ENCODE data around the gene OLR1. TPM values are rescaled to one million over a fixed set of nuclear protein-coding genes. Genes with fewer than 3 reads are reported as not detected.
A peak's percentile ranks its signal among the peaks of the same experiment; 100 is the strongest.

Gene OLR1
- total RNA-seq, 4 donors from 2014 or later, result 0.40 to 1.2 (median 0.58) TPM; not detected in 1

- Histone ChIP-seq H3K4me1 (peaks cover 3 to 24% (median 21%) of the 10 kb centered on the region in 4 donors), H3K27me3 (no peaks in the 10 kb centered on the region), H3K4me3 (no peak overlapping the region), H3K27ac (replicated peaks in 1 of 4) (no peak overlapping the region), H3K36me3 (no peaks in the 10 kb centered on the region), H3K9me3 (no peaks in the 10 kb centered on the region)
- peak in 1 of 3 experiments; percentile 3 for TF ChIP-seq CTCF (IDR thresholded peaks at IDR 0.05)
- no peak for TF ChIP-seq EP300 (IDR thresholded peaks at IDR 0.05)
- intact Hi-C loops (cut with DNase I), result loop anchor here (10.0 kb wide), 1 partner anchor 56 kb away; the partner anchor contains the start of gene GABARAPL1
- WGBS, result 75% methylated on average over 2 of the region's 2 CpGs
- DNase-seq (ENCODE audit: extremely low spot score), result no peak
Measured at GRCh38 chr12:10158406-10158805, 13.5 kb downstream of the OLR1 start.

- intact Hi-C loops (cut with DNase I), result loop anchor here (10.0 kb wide), 1 partner anchor 59 kb away; the partner anchor contains the start of gene GABARAPL1
- WGBS, result 78% methylated on average over 3 of the region's 3 CpGs
- Histone ChIP-seq H3K27ac (replicated peaks in 1 of 4) (no peak overlapping the region), H3K4me3 (no peak overlapping the region), H3K4me1 (peaks cover 8 to 28% (median 25%) of the 10 kb centered on the region in 4 donors), H3K9me3 (no peaks in the 10 kb centered on the region), H3K27me3 (no peaks in the 10 kb centered on the region), H3K36me3 (no peaks in the 10 kb centered on the region)
- DNase-seq (ENCODE audit: extremely low spot score), result no peak
- no peak for TF ChIP-seq CTCF (IDR thresholded peaks at IDR 0.05)
- TF ChIP-seq POLR2AphosphoS5 (IDR thresholded peaks at IDR 0.05), result no peak
- TF ChIP-seq POLR2A (IDR thresholded peaks at IDR 0.05; ENCODE audit: low read depth), result no peak
Measured at GRCh38 chr12:10155966-10156365, 16.0 kb downstream of the OLR1 start.

GRCh38 chr12:10154145-10154496, 17.8 kb downstream of the OLR1 start:
- Histone ChIP-seq H3K36me3 (no peaks in the 10 kb centered on the region), H3K4me3 (peak overlapping the region; percentile 55 to 65 (median 59)), H3K27me3 (no peaks in the 10 kb centered on the region), H3K9me3 (no peaks in the 10 kb centered on the region), H3K27ac (replicated peaks in 1 of 4) (peak overlapping the region; percentile 75 to 85 (median 81)), H3K4me1 (peaks cover 8 to 14% (median 13%) of the 10 kb centered on the region in 4 donors)
- intact Hi-C loops (cut with DNase I), result loop anchor here (10.0 kb wide), 1 partner anchor 61 kb away; the partner anchor contains the start of gene GABARAPL1
- DNase-seq (ENCODE audit: extremely low spot score), result no peak
- WGBS, result 68% methylated on average over 6 of the region's 6 CpGs
- TF ChIP-seq POLR2A (IDR thresholded peaks at IDR 0.05; ENCODE audit: low read depth), result no peak

GRCh38 chr12:10153271-10154144, 18.4 kb downstream of the OLR1 start:
- intact Hi-C loops (cut with DNase I), result loop anchor here (2.0 to 10.0 kb wide), 2 partner anchors 37 to 61 kb away; partner anchors contain the start of gene GABARAPL1
- TF ChIP-seq EP300 (IDR thresholded peaks at IDR 0.05), result no peak
- no peak for TF ChIP-seq POLR2A (IDR thresholded peaks at IDR 0.05; ENCODE audit: low read depth)
- TF ChIP-seq CTCF (IDR thresholded peaks at IDR 0.05), result peak; percentile 81 to 84 (median 84)
- TF ChIP-seq POLR2AphosphoS5 (IDR thresholded peaks at IDR 0.05), result peak; percentile 60 to 63
- peak overlapping the region; percentile 75 to 85 (median 81) for H3K27ac ChIP-seq (replicated peaks in 1 of 4)
- H3K27me3 ChIP-seq, result no peaks in the 10 kb centered on the region
- H3K9me3 ChIP-seq, result no peaks in the 10 kb centered on the region
- H3K4me3 ChIP-seq, result peak overlapping the region; percentile 55 to 65 (median 59)
- WGBS, result 8% methylated on average over 23 of the region's 46 CpGs
- peak; percentile 92 for DNase-seq (ENCODE audit: extremely low spot score)
- peaks cover 8 to 14% (median 13%) of the 10 kb centered on the region in 4 donors for H3K4me1 ChIP-seq
- H3K36me3 ChIP-seq, result no peaks in the 10 kb centered on the region

GRCh38 chr12:10151621-10152020, 20.3 kb downstream of the OLR1 start:
- no peak overlapping the region for H3K4me3 ChIP-seq
- no peaks in the 10 kb centered on the region for H3K36me3 ChIP-seq
- H3K9me3 ChIP-seq, result no peaks in the 10 kb centered on the region
- no peaks in the 10 kb centered on the region for H3K27me3 ChIP-seq
- DNase-seq (ENCODE audit: extremely low spot score), result no peak
- no peak overlapping the region for H3K27ac ChIP-seq (replicated peaks in 1 of 4)
- no peak for TF ChIP-seq POLR2AphosphoS5 (IDR thresholded peaks at IDR 0.05)
- TF ChIP-seq POLR2A (IDR thresholded peaks at IDR 0.05; ENCODE audit: low read depth), result no peak
- TF ChIP-seq EP300 (IDR thresholded peaks at IDR 0.05), result no peak
- TF ChIP-seq CTCF (IDR thresholded peaks at IDR 0.05), result no peak
- H3K4me1 ChIP-seq, result peaks cover 8 to 14% (median 13%) of the 10 kb centered on the region in 4 donors
- WGBS, result 86% methylated on average over 2 of the region's 2 CpGs
- intact Hi-C loops (cut with DNase I), result loop anchor here (2.0 to 10.0 kb wide), 2 partner anchors 39 to 63 kb away; partner anchors contain the start of gene GABARAPL1

All from esophagus muscularis mucosa (tissue), 4 donors.